ENCODE measurements around the gene PRKG2. TPM values are rescaled to one million over a fixed set of nuclear protein-coding genes. Genes with fewer than 3 reads are reported as not detected.

The PRKG2 gene, protein sequence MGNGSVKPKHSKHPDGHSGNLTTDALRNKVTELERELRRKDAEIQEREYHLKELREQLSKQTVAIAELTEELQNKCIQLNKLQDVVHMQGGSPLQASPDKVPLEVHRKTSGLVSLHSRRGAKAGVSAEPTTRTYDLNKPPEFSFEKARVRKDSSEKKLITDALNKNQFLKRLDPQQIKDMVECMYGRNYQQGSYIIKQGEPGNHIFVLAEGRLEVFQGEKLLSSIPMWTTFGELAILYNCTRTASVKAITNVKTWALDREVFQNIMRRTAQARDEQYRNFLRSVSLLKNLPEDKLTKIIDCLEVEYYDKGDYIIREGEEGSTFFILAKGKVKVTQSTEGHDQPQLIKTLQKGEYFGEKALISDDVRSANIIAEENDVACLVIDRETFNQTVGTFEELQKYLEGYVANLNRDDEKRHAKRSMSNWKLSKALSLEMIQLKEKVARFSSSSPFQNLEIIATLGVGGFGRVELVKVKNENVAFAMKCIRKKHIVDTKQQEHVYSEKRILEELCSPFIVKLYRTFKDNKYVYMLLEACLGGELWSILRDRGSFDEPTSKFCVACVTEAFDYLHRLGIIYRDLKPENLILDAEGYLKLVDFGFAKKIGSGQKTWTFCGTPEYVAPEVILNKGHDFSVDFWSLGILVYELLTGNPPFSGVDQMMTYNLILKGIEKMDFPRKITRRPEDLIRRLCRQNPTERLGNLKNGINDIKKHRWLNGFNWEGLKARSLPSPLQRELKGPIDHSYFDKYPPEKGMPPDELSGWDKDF
- total RNA-seq: under 0.01 and 0.05 TPM in 2 replicates

DNA sequence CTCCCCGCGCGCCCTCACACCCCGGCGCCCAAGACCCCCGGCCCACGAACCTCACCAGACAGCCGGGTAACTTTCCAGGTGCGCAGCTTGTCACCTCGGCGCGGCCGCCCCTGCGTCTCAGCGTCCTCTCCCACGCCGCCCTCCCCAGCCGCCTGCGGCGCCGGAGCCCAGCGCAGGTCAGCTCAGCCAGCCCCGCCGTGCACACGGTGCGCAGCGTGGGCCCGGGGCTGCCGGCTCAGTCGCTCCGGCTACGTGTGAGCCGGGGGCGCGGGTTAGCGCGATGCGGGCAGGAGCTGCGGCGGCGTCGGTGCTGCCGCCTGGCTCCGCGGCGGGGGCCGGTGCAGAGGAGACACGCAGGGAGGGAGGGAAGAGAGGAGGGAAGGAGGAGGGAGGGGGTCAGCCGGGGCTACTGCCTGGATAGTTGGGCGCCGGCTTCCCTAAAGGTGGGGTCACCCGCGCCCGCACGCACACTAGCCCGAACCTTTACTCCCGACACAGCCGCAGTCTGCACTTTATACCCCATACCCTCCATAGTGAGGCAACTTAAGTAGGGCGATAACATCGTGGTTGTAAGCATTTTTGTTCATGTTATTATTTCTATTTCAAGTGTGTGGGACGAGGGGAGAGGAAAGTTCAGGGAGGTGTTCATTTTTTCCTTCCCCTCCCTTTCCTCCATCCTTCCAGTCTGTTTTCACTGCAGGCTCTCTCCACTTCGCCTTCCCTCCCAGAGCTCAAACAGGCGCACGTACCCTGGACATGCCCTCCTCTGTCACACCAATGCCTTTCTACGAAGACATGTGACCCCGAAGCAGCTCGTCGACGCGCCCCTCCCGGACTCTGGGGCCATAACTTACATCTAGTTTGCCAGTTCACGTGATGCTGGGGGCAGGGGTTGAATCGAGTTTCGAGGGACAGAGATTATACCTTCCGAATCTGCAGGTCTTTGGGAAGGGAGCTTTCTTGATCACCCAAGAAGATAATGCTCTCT lies at the start of gene PRKG2:
Gene PRKG2, minus strand, starts transcription at position 342 of the 988 bp plus-strand sequence. CDS start 10,175 bp downstream, outside the sequence.

Other genes with a start within 250 kb of the PRKG2 start
- gene BMP3, start 184.5 kb downstream of the PRKG2 start, total RNA-seq: 0.05 TPM in 1 of 2 replicates, not detected in the other